NCI-H128 (cell line): ENCODE results near the gene CTDSPL.

Source experiments
- DNase-seq: peaks from one replicate; lab custom pipeline; 2025; ENCODE audit not compliant: unreplicated experiment; lab: John Stamatoyannopoulos, UW

CTDSPL gene

GRCh38 chr3:37912052-37912733 lies 50.5 kb downstream of the CTDSPL start:
- no peak for DNase-seq

DNA sequence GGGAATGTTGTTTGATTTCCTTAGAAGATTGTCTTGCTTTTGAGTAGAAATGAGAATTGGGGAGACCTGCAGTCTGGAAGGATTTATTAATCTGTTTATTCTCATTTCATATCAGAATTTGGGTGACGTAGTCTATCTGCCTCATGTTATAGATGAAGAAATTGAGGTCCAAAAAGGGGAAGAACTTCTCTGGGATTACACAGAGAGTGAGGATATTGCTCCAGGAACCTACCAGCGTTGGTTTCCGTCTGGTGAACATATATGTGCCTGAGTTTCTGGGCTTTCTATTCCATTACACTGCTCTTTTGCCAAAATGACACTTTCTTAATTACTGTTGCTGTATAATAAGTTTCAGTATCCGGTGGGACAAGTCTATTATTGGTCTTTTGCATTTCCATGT lies 51.8 kb downstream of the CTDSPL start:
- no peak for DNase-seq

DNA sequence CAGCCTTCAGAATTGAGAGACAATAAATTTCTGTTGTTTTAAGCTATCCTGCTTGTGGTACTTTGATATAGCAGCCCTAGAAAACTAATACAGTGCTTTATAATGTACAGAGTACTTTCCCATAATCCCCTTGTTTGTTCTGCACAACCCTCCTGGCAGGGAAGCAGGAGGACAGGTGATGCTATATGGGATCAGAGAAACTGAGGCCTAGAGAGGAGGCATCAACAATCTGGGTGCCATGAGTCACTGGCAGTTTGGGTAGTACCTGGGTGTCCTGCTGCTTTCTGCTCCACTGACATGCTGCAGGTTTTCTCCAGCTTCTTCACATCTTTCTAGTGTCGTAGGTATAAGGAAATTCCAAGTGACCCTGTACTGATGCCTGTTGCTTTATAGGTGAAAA lies 55.0 kb downstream of the CTDSPL start:
- DNase-seq, result no peak

DNA sequence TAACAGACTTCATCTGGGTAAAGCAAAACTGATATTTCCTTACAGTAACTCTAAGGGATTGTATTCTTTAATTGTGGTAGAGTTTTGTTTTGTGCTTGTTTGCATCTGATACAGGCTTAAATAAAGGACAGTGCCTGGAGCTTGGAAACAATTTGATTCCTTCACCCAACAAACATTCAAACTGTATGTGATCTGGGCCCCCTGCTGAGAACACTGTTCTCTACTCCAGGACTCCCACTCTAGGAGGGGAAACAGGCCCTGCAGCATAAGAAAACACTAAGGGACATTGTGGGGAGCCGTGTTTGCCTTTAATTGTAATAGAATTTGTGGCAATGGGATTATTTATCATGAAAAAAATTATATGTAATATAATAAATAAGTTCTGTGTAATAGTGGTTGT lies 56.9 kb downstream of the CTDSPL start:
- no peak for DNase-seq

- no peak for DNase-seq
These were observed 58.5 kb downstream of the CTDSPL start for GRCh38 chr3:37920156-37920699.

- DNase-seq, result no peak
These were observed 59.3 kb downstream of the CTDSPL start for GRCh38 chr3:37921025-37921424.

- DNase-seq, result no peak
These were observed 61.3 kb downstream of the CTDSPL start for GRCh38 chr3:37922721-37923568.

DNA sequence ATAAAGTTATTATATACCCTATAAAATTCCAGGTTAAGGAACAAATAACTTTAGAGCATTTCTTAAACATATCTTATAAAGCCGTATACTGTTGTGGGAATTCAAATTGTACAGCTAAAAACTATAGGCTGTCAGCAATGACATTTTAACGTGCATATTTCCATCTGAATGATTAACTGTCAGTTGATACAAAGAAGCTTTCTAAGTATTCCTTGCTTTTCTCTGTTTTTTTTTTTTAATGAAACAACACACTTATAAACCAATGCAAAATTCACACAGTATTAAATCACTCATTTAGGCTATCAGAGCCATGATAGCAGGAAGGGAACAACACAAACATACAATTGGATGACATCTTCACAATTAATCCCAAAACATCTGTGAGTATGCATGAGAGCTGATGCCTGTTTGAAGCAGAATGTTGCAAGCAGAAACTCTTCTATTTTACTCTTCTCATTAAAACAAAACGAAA lies 61.9 kb downstream of the CTDSPL start:
- DNase-seq, result no peak

GRCh38 chr3:37924453-37924852 lies 62.8 kb downstream of the CTDSPL start:
- DNase-seq, result no peak

GRCh38 chr3:37925157-37925556 lies 63.5 kb downstream of the CTDSPL start:
- no peak for DNase-seq

- no peak for DNase-seq
These were observed 64.9 kb downstream of the CTDSPL start for GRCh38 chr3:37926611-37927010.

GRCh38 chr3:37930495-37930894 lies 68.8 kb downstream of the CTDSPL start:
- no peak for DNase-seq

DNA sequence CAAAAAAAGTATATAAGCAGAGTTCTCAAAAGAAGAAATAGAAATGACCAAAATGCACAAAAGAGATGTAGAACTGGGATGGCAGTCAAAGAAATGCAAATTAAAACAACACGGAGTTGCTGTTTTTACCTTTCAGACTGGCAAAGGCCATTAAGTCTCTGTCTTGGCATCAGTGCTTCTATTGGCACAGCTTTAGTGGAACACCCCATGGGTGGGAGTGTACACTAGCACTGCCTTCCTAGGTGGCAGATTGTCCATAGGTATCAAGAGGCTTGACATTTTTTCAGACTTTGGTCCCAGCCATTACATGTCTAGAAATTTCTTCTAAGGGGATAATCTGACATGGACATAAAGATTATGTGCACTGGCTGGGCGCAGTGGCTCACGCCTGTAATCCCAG lies 70.8 kb downstream of the CTDSPL start:
- no peak for DNase-seq

DNA sequence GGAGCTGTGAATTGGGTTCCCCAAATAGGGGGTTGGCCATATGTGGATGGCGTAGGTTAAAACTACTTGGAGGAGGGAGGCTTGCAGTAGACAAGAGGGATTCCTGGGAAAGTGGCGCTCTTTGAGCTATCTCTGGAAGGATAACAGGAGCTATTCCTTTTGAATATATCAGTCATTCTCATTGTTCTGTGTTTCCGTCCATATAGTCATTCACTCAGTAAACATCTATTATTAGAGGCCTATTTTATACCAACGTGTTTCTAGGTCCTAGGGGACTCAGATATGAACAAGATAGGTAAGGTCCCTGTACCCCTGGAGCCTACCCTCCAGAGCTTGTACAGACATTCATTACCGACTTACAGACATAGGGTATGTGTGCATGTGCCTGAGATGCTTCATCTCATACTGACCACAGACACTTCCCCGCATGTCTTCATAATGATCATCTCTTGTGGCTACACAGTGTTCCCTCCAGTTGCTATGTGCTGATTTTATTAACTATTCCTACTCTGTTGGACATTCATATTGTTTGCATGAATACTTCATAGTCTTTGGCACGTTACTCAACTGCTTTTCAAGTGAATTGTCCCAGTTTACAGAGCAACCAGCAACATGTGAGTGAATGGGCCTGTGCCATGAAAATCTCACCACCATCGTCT lies 73.1 kb downstream of the CTDSPL start:
- no peak for DNase-seq

GRCh38 chr3:37935290-37935668 lies 73.6 kb downstream of the CTDSPL start:
- DNase-seq, result no peak

GRCh38 chr3:37935756-37936666 lies 74.3 kb downstream of the CTDSPL start:
- no peak for DNase-seq

- DNase-seq, result no peak
These were observed 75.5 kb downstream of the CTDSPL start for GRCh38 chr3:37937156-37937555.

DNA sequence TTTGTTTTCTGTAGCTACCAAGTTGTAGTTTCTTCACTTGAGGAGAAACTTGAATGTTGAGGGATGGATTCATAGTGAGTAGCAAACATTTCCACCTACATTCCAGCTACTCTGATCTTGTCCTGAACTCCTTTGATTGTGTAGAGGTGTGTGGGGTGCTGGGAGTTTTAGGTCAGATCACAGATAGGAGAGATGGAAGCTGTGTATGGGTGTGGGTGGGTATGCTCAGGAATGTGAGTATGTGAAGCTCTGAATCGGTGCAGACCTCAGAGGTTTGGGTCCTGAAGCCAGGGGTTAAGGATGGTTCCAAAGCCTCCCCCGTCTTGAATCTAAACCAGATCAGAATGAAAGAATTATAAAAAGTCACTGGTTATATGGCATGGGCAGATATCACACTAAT lies 76.3 kb downstream of the CTDSPL start:
- DNase-seq, result no peak

- no peak for DNase-seq
These were observed 78.7 kb downstream of the CTDSPL start for GRCh38 chr3:37940242-37940908.
